ENCODE data around the gene PSMC5.
"Not testable (repeated sequence)": the region's sequence is repeated elsewhere in the genome, so short reads cannot be mapped to it uniquely, and the experiment has no call there.

DNA sequence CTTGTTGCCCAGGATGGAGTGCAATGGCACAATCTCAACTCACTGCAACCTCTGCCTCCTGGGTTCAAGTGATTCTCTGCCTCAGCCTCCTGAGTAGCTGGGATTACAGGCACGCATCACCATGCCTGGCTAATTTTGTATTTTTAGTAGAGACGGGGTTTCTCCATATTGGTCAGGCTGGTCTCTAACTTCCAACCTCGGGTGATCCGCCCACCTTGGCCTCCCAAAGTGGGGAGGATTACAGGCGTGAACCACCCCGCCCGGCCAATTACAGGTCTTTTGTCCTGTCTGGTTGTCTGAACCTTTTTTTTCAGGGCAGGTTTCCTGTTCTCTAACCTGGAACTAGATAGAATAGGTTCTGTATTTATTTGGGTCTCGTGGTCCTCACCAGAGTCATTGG is 29.2 kb downstream of the PSMC5 start:
- TF ChIP-seq NFYB (CRISPR knock-in tag; conservative IDR thresholded peaks at IDR 0.05; ENCODE audit: low read depth); ATF2 (CRISPR knock-in tag; IDR thresholded peaks at IDR 0.05; ENCODE audit: borderline replicate concordance, low read depth); ZNF138 (CRISPR knock-in tag; conservative IDR thresholded peaks at IDR 0.05); CTCF (IDR thresholded peaks at IDR 0.05): not testable (repeated sequence)

Measured in WTC11 (cell line).